HK-2 (cell line): ENCODE measurements around the gene TXNDC17.
A peak's percentile ranks its signal among the peaks of the same experiment; 100 is the strongest.
"Not testable (repeated sequence)": the region's sequence is repeated elsewhere in the genome, so short reads cannot be mapped to it uniquely, and the experiment has no call there.

Source experiments
- DNase-seq: peaks from one replicate; pipeline ENCODE4 v3.0.0-alpha.2; 2018; ENCODE audit not compliant: unreplicated experiment

TXNDC17 gene

GRCh38 chr17:6640536-6641246 lies at the start of gene TXNDC17, which contains the start of gene KIAA0753:
TXNDC17 (plus strand) TSS chr17:6641060; CDS start chr17:6641083, 23 bp downstream.
KIAA0753 (minus strand) TSS chr17:6640711; CDS start chr17:6635103, 5,608 bp downstream.
- DNase-seq: peak; percentile 96

- peak; percentile 67 for DNase-seq
These were observed 49.2 kb upstream of the TXNDC17 start for GRCh38 chr17:6591599-6592158.

GRCh38 chr17:6592173-6592572 lies 48.7 kb upstream of the TXNDC17 start:
- DNase-seq: peak; percentile 48

- DNase-seq: not testable (repeated sequence)
These were observed 47.5 kb upstream of the TXNDC17 start for GRCh38 chr17:6593371-6593770.

GRCh38 chr17:6596081-6596480 lies 44.8 kb upstream of the TXNDC17 start:
- DNase-seq: no peak

GRCh38 chr17:6596511-6596910 lies 44.3 kb upstream of the TXNDC17 start:
- no peak for DNase-seq

GRCh38 chr17:6596941-6597340 lies 43.9 kb upstream of the TXNDC17 start:
- no peak for DNase-seq

- no peak for DNase-seq
These were observed 43.1 kb upstream of the TXNDC17 start for GRCh38 chr17:6597727-6598126.

GRCh38 chr17:6599364-6599763 lies 41.5 kb upstream of the TXNDC17 start:
- no peak for DNase-seq

GRCh38 chr17:6602141-6602540 lies 38.7 kb upstream of the TXNDC17 start:
- no peak for DNase-seq

GRCh38 chr17:6603744-6604325 lies 37.0 kb upstream of the TXNDC17 start:
- DNase-seq: no peak

GRCh38 chr17:6605142-6605541 lies 35.7 kb upstream of the TXNDC17 start:
- no peak for DNase-seq

GRCh38 chr17:6608321-6608720 lies 32.5 kb upstream of the TXNDC17 start:
- DNase-seq: peak; percentile 14

- no peak for DNase-seq
These were observed 30.8 kb upstream of the TXNDC17 start for GRCh38 chr17:6610011-6610410.

GRCh38 chr17:6611231-6611630 lies 29.6 kb upstream of the TXNDC17 start:
- no peak for DNase-seq

GRCh38 chr17:6623941-6624340 lies 16.9 kb upstream of the TXNDC17 start:
- no peak for DNase-seq

- no peak for DNase-seq
These were observed 14.2 kb upstream of the TXNDC17 start for GRCh38 chr17:6626616-6627015.

- DNase-seq: no peak
These were observed 13.8 kb upstream of the TXNDC17 start for GRCh38 chr17:6627019-6627418.

- no peak for DNase-seq
These were observed 10.5 kb upstream of the TXNDC17 start for GRCh38 chr17:6630390-6630789.

GRCh38 chr17:6632530-6632929 lies 8.3 kb upstream of the TXNDC17 start:
- DNase-seq: no peak

GRCh38 chr17:6633263-6633662 lies 7.6 kb upstream of the TXNDC17 start:
- DNase-seq: no peak

- no peak for DNase-seq
These were observed 4.8 kb upstream of the TXNDC17 start for GRCh38 chr17:6636105-6636504.
